Activated naive CD8-positive, alpha-beta T cell treated with anti-CD3 and anti-CD28 coated beads for 36 hours (primary cell): ENCODE data around the gene DEPDC1B. TPM values are rescaled to one million over a fixed set of nuclear protein-coding genes. Genes with fewer than 3 reads are reported as not detected.
"Not testable (repeated sequence)": the region's sequence is repeated elsewhere in the genome, so short reads cannot be mapped to it uniquely, and the experiment has no call there.

Source experiments
- DNase-seq: peaks from one replicate; pipeline ENCODE4 v3.0.0; 2021
- H3K27ac Mint-ChIP-seq: one replicate; pipeline ENCODE4 v1.8.0; 2022; ENCODE audit warnings: mild to moderate bottlenecking, moderate library complexity, mixed read lengths
- H3K27me3 Mint-ChIP-seq: one replicate; pipeline ENCODE4 v1.8.0; 2022; ENCODE audit warnings: mild to moderate bottlenecking, mixed read lengths
- H3K36me3 Mint-ChIP-seq: one replicate; pipeline ENCODE4 v1.8.0; 2021; ENCODE audit warnings: mild to moderate bottlenecking, mixed read lengths
- H3K4me1 Mint-ChIP-seq: one replicate; pipeline ENCODE4 v1.8.0; 2021; ENCODE audit warnings: mixed read lengths
- H3K4me3 Mint-ChIP-seq: one replicate; pipeline ENCODE4 v1.8.0; 2022; ENCODE audit warnings: mild to moderate bottlenecking, moderate library complexity, mixed read lengths
- H3K9me3 Mint-ChIP-seq: one replicate; pipeline ENCODE4 v1.8.0; 2022; ENCODE audit warnings: mixed read lengths
- total RNA-seq, 2 experiments: library from RNA; stranded (reverse); gene quantifications; one replicate each; pipeline ENCODE4 v1.2.3, GENCODE V29; 2021

The DEPDC1B gene
- total RNA-seq, 2 experiments from 2014 or later, result 23.6 to 25.5 TPM

GRCh38 chr5:60638300-60638699 lies 61.7 kb downstream of the DEPDC1B start:
- H3K4me3 Mint-ChIP-seq, result no peak overlapping the region
- no peak for DNase-seq
- H3K36me3 Mint-ChIP-seq, result peaks cover 7% of the 10 kb centered on the region
- no peaks in the 10 kb centered on the region for H3K4me1 Mint-ChIP-seq
- no peaks in the 10 kb centered on the region for H3K27me3 Mint-ChIP-seq
- no peaks in the 10 kb centered on the region for H3K9me3 Mint-ChIP-seq
- H3K27ac Mint-ChIP-seq, result no peak overlapping the region

GRCh38 chr5:60636644-60637043 lies 63.3 kb downstream of the DEPDC1B start:
- Mint-ChIP-seq H3K27ac (no peak overlapping the region), H3K4me1 (no peaks in the 10 kb centered on the region), H3K4me3 (no peak overlapping the region), H3K9me3 (no peaks in the 10 kb centered on the region), H3K27me3 (no peaks in the 10 kb centered on the region), H3K36me3 (peaks cover 2% of the 10 kb centered on the region)
- no peak for DNase-seq

GRCh38 chr5:60636001-60636400 lies 64.0 kb downstream of the DEPDC1B start:
- Mint-ChIP-seq H3K4me1 (no peaks in the 10 kb centered on the region), H3K9me3 (no peaks in the 10 kb centered on the region), H3K27ac (no peak overlapping the region)

GRCh38 chr5:60634051-60634450 lies 65.9 kb downstream of the DEPDC1B start:
- no peak for DNase-seq
- no peak overlapping the region for H3K27ac Mint-ChIP-seq
- H3K36me3 Mint-ChIP-seq, result peaks cover 2% of the 10 kb centered on the region
- no peak overlapping the region for H3K4me3 Mint-ChIP-seq
- no peaks in the 10 kb centered on the region for H3K9me3 Mint-ChIP-seq
- no peaks in the 10 kb centered on the region for H3K27me3 Mint-ChIP-seq
- no peaks in the 10 kb centered on the region for H3K4me1 Mint-ChIP-seq

More at GRCh38 chr5:60636001-60636400, 64.0 kb downstream of the DEPDC1B start:
- Mint-ChIP-seq H3K27me3 (no peaks in the 10 kb centered on the region), H3K36me3 (peaks cover 2% of the 10 kb centered on the region), H3K4me3 (no peak overlapping the region)
- no peak for DNase-seq

- no peak overlapping the region for H3K27ac Mint-ChIP-seq
- no peaks in the 10 kb centered on the region for H3K4me1 Mint-ChIP-seq
- no peaks in the 10 kb centered on the region for H3K9me3 Mint-ChIP-seq
- H3K27me3 Mint-ChIP-seq, result no peaks in the 10 kb centered on the region
- peaks cover 2% of the 10 kb centered on the region for H3K36me3 Mint-ChIP-seq
- DNase-seq, result no peak
- no peak overlapping the region for H3K4me3 Mint-ChIP-seq
These were observed 66.6 kb downstream of the DEPDC1B start for GRCh38 chr5:60633341-60633740.

GRCh38 chr5:60632153-60632552 lies 67.8 kb downstream of the DEPDC1B start:
- no peaks in the 10 kb centered on the region for H3K27me3 Mint-ChIP-seq
- no peaks in the 10 kb centered on the region for H3K9me3 Mint-ChIP-seq
- peaks cover 2% of the 10 kb centered on the region for H3K36me3 Mint-ChIP-seq
- DNase-seq, result no peak
- no peak overlapping the region for H3K4me3 Mint-ChIP-seq
- H3K27ac Mint-ChIP-seq, result no peak overlapping the region
- H3K4me1 Mint-ChIP-seq, result no peaks in the 10 kb centered on the region

GRCh38 chr5:60630836-60631235 lies 69.1 kb downstream of the DEPDC1B start:
- H3K36me3 Mint-ChIP-seq, result peaks cover 2% of the 10 kb centered on the region
- no peak overlapping the region for H3K4me3 Mint-ChIP-seq
- H3K4me1 Mint-ChIP-seq, result no peaks in the 10 kb centered on the region
- DNase-seq, result no peak
- no peak overlapping the region for H3K27ac Mint-ChIP-seq
- H3K27me3 Mint-ChIP-seq, result no peaks in the 10 kb centered on the region
- no peaks in the 10 kb centered on the region for H3K9me3 Mint-ChIP-seq

GRCh38 chr5:60630179-60630578 lies 69.8 kb downstream of the DEPDC1B start:
- H3K4me3 Mint-ChIP-seq, result no peak overlapping the region
- H3K4me1 Mint-ChIP-seq, result no peaks in the 10 kb centered on the region
- H3K9me3 Mint-ChIP-seq, result no peaks in the 10 kb centered on the region
- H3K27ac Mint-ChIP-seq, result no peak overlapping the region
- DNase-seq, result no peak
- H3K27me3 Mint-ChIP-seq, result no peaks in the 10 kb centered on the region
- peaks cover 3% of the 10 kb centered on the region for H3K36me3 Mint-ChIP-seq

GRCh38 chr5:60624875-60625274 lies 75.1 kb downstream of the DEPDC1B start:
- not testable (repeated sequence) for H3K9me3 Mint-ChIP-seq, H3K27ac Mint-ChIP-seq, H3K36me3 Mint-ChIP-seq, H3K4me3 Mint-ChIP-seq, H3K27me3 Mint-ChIP-seq, DNase-seq, H3K4me1 Mint-ChIP-seq

- not testable (repeated sequence) for H3K27ac Mint-ChIP-seq, H3K36me3 Mint-ChIP-seq, H3K27me3 Mint-ChIP-seq, DNase-seq, H3K4me3 Mint-ChIP-seq, H3K4me1 Mint-ChIP-seq, H3K9me3 Mint-ChIP-seq
These were observed 79.2 kb downstream of the DEPDC1B start for GRCh38 chr5:60620752-60621151.

GRCh38 chr5:60613826-60614225 lies 86.1 kb downstream of the DEPDC1B start:
- no peaks in the 10 kb centered on the region for H3K27me3 Mint-ChIP-seq
- H3K9me3 Mint-ChIP-seq, result peaks cover 3% of the 10 kb centered on the region
- peaks cover 4% of the 10 kb centered on the region for H3K4me1 Mint-ChIP-seq
- no peak overlapping the region for H3K27ac Mint-ChIP-seq
- no peak for DNase-seq
- H3K36me3 Mint-ChIP-seq, result peaks cover 2% of the 10 kb centered on the region
- no peak overlapping the region for H3K4me3 Mint-ChIP-seq

GRCh38 chr5:60611099-60611740 lies 88.7 kb downstream of the DEPDC1B start:
- H3K27ac Mint-ChIP-seq, result no peak overlapping the region

GRCh38 chr5:60604771-60605170 lies 95.2 kb downstream of the DEPDC1B start:
- Mint-ChIP-seq H3K4me3 (no peak overlapping the region), H3K27ac (no peak overlapping the region), H3K9me3 (no peaks in the 10 kb centered on the region), H3K36me3 (no peaks in the 10 kb centered on the region), H3K4me1 (no peaks in the 10 kb centered on the region), H3K27me3 (no peaks in the 10 kb centered on the region)
- DNase-seq, result no peak

More at GRCh38 chr5:60611099-60611740, 88.7 kb downstream of the DEPDC1B start:
- DNase-seq, result no peak
- H3K27me3 Mint-ChIP-seq, result no peaks in the 10 kb centered on the region
- peaks cover 1% of the 10 kb centered on the region for H3K9me3 Mint-ChIP-seq
- H3K36me3 Mint-ChIP-seq, result peaks cover 2% of the 10 kb centered on the region
- peaks cover 4% of the 10 kb centered on the region for H3K4me1 Mint-ChIP-seq
- no peak overlapping the region for H3K4me3 Mint-ChIP-seq

GRCh38 chr5:60598424-60598823 lies 101.5 kb downstream of the DEPDC1B start:
- peaks cover 4% of the 10 kb centered on the region for H3K27me3 Mint-ChIP-seq
- H3K27ac Mint-ChIP-seq, result no peak overlapping the region
- peaks cover 12% of the 10 kb centered on the region for H3K4me1 Mint-ChIP-seq
- H3K36me3 Mint-ChIP-seq, result peaks cover 2% of the 10 kb centered on the region
- no peak for DNase-seq
- H3K4me3 Mint-ChIP-seq, result no peak overlapping the region
- no peaks in the 10 kb centered on the region for H3K9me3 Mint-ChIP-seq

- peak; percentile 38 for DNase-seq
- Mint-ChIP-seq H3K4me3 (no peak overlapping the region), H3K27me3 (peaks cover 4% of the 10 kb centered on the region), H3K27ac (no peak overlapping the region), H3K4me1 (peaks cover 12% of the 10 kb centered on the region), H3K9me3 (no peaks in the 10 kb centered on the region), H3K36me3 (peaks cover 2% of the 10 kb centered on the region)
These were observed 102.2 kb downstream of the DEPDC1B start for GRCh38 chr5:60597572-60598320.
